HG03469 (cell line): ENCODE results near the gene DDIT3.
"Not testable (repeated sequence)": the region's sequence is repeated elsewhere in the genome, so short reads cannot be mapped to it uniquely, and the experiment has no call there.

Experiments used
- ATAC-seq: cut with Tn5 transposase; IDR thresholded peaks from one replicate; pipeline ENCODE4 v1.9.1; 2021; ENCODE audit warnings: mild to moderate bottlenecking, moderate library complexity, moderate number of reproducible peaks; ENCODE audit not compliant: unreplicated experiment

DDIT3 gene

DNA sequence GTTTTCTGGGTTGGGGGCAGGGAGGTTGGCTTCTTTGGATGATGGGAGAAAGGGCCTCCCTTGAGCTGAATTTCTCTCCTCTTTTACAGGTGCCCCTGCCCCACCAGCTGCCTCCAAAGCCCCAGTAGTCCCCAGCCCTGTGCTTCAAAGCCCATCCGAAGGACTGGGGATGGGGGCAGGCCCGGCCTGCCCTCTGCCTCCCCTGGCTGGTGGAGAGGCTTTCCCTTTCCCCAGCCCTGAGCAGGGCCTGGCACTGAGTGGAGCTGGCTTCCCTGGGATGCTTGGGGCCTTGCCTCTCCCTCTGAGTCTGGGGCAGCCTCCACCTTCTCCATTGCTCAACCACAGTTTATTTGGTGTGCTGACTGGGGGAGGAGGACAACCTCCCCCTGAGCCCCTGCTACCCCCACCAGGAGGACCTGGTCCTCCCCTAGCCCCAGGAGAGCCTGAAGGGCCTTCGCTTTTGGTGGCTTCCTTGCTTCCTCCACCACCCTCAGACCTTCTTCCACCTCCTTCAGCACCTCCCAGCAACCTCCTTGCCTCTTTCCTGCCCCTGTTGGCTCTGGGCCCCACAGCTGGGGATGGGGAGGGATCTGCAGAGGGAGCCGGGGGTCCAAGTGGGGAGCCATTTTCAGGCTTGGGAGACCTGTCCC, 6.3 kb upstream of the DDIT3 start:
- ATAC-seq, result no peak

DNA sequence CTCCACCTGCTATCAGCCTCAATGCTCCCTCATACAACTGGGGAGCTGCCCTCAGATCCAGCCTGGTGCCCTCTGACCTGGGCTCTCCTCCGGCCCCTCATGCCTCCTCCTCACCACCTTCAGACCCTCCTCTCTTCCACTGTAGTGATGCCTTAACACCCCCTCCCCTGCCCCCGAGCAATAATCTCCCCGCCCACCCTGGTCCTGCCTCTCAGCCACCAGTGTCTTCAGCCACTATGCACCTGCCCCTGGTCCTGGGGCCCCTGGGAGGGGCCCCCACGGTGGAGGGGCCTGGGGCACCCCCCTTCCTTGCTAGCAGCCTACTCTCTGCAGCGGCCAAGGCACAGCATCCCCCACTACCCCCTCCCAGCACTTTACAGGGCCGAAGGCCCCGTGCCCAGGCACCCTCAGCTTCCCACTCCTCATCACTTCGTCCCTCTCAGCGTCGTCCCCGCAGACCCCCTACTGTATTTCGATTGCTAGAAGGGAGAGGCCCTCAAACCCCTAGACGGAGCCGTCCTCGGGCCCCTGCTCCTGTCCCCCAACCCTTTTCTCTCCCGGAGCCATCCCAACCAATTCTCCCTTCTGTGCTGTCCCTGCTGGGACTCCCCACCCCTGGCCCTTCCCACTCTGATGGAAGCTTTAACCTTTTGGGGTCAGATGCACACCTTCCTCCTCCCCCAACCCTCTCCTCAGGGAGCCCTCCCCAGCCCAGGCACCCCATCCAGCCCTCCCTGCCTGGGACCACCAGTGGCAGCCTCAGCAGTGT, 5.5 kb upstream of the DDIT3 start:
- no peak for ATAC-seq

DNA sequence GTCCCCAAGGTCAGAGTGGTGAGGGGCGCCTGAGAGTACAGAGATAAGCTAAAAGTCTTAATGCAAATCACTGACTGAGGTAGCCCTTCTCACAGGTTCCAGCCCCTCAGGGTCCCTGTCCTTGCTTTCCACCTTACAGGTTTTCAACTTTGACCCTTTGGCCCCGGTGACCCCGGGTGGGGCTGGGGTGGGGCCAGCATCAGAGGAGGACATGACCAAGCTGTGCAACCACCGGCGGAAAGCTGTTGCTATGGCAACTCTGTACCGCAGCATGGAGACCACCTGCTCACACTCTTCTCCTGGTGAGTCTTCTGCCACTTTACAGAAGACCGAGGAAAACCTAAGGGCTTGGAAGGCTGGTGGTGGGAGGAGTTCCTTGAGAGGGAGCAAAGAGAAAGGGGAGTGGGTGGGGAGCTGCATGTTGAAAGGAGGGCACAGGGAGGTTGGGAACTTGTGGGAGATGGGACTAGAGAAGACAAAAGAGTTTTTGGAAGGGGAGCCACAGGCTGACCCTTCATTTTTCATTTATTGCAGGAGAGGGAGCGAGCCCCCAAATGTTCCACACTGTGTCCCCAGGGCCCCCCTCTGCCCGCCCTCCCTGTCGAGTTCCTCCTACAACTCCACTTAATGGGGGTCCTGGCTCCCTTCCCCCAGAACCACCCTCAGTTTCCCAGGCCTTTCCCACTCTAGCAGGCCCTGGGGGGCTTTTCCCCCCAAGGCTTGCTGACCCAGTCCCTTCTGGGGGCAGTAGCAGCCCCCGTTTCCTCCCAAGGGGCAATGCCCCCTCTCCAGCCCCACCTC, 4.7 kb upstream of the DDIT3 start:
- ATAC-seq, result no peak

DNA sequence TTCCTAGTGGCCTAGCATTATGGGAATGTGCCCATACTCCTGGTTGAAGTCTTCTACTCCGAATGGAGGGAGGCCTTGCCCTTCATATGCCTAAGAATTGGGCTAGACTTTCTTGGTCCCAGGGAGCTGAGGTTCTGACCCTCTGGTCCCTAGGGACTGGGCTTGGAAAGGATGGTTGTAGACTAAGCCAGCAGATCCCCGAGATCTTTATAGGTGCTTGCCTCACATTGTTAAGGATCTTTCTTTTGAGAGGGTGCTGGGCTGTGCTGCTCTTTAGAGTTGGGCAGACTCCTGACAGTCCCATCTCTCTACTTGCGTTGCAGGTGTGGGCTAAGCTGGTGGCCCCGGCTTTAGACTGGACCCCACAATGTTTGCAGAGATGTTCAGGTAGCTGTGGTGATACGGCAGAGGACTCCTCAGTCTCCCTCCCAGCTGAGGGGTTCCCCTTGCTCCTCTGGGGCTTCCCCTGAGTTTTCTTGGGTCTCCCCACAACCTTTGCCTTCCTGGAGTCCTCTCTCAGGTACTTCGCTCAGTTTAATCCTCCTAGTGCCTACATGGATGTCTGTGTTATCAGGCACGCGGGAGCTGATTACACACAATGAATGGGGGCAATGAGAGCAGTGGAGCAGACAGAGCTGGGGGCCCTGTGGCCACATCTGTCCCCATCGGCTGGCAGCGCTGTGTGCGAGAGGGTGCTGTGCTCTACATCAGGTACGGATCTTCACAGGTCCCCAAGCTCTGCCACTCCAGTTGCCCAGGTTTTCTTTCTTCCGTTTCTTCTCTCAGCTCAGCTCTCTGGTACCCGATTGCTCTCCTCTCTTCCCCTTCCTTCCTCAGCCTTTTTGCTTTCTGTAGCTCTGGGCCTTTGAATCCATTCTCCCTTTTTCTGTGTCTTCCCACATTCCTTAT, 3.6 kb upstream of the DDIT3 start:
- no peak for ATAC-seq

DNA sequence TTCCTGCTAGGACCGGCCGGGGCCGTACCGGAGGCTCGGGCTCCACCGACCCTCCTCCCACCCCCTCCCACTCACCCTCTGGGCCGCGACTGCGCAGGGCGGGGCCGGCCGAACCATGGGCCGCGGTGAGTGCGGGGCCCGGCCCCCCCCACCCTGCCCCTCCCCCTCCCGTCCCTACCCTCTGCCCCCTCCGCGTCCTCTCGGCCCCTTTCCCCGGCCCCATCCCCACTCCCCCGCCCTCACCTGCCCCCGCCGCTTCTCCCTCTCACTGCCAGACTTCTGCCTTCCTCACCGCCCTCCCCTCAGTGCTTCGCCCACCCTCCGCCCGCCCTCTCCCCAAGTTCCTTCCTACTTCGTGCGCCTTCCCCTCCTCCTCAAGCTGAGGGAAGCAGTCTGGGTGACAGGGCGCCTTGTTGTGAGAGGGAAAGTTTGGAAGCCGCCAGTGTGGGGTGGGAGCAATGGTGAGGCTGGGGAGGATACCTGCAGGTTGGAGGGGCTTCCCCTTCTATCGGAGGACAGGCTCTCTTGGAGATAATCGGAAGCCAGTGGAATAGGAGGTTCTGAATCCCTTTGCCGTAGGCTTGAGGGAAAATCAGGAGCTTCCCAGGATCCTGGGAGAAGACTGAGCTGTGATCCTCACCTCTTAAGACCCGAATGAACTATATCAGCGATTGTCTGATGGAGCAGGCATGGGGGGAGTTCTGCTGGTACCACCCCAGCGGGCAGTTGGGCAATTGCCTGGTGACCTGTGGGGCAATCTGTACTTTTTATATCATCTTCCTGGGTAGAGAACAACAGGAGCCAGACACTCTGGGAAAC, 2.8 kb upstream of the DDIT3 start:
- ATAC-seq, result no peak

DNA sequence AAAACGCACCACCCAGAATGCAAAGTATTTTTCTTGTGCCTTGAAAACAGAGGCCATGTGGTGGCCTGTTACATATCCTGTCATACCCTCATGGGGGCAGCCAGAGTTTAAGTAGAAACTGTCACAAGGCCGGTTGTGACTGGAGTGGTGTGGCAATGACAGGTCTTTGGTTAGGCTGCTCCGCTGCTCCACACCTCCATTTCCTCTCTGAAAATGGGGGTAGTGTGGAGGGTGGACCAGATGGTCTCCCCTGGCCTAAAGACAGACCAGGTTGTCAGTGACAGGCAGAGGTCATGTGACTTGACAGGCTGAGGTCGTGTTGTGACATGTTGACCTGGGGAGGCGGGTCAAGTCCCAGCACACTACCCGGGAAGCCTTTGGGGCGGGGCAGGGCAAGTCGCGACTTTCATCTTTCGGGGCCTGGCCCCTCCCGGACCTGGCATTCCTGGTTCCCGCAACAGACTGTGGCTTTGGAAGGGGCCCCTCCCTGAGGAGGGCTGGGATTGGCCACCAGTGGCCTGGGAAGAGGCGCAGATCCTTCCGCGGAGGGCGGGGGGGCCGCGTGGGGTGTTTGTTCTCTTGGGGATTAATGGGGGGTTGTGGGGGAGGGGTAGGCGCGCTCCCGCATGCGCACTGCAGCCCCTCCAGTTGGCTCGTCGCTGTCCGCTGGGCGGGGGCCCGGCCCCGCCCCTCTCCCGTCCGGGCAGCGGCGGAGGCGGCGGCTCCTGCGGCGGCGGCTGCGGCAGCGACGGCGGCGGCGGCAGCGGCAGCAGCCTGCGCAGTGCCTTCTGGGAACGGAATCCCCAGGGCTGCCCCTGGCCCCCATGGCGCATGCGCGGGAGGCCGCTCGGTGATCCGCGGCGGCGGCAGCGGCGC, 1.9 kb upstream of the DDIT3 start, which contains the start of gene MBD6:
MBD6 (plus strand) TSS at position 814 of the 876 bp plus-strand sequence. CDS start 1,480 bp downstream, outside the sequence.
- peak; percentile 28 for ATAC-seq

DNA sequence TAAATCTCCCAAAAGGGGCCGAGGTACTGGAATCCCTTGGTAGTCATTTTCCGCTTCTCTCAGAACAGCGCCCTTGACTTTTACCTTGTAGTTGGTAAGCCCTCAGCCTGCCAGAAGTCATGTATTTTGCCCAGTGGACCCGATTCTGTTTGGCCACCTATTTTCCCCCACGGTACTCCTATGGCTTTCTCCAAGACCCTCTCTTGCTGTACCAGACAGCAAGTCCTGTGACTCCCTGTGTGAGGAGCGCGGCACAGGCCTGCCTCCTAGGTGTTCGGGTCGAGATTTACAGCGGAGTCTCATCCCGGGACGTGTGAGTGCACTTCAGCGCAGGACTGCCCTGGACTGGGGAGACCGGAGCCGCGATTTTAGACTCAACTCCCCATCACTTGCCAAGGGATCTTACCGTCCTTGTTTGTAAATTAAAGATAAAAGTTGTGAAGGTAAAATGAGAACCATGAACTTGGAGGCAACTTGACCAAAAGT, 1.3 kb upstream of the DDIT3 start:
- ATAC-seq, result no peak

DNA sequence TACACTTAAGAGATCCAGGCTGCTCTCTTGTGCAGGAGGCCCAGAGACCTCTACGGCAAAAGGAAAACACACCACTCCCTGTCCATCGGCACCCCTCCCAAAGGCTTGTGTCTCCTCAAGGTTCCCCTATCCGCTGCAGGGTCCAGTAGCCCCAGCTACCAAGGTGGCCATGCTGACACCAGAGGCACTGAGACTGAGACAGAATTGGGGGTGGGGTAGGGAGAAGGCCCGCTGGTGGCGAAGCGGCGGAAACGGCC, 590 bp downstream of the DDIT3 start:
- no peak for ATAC-seq

DNA sequence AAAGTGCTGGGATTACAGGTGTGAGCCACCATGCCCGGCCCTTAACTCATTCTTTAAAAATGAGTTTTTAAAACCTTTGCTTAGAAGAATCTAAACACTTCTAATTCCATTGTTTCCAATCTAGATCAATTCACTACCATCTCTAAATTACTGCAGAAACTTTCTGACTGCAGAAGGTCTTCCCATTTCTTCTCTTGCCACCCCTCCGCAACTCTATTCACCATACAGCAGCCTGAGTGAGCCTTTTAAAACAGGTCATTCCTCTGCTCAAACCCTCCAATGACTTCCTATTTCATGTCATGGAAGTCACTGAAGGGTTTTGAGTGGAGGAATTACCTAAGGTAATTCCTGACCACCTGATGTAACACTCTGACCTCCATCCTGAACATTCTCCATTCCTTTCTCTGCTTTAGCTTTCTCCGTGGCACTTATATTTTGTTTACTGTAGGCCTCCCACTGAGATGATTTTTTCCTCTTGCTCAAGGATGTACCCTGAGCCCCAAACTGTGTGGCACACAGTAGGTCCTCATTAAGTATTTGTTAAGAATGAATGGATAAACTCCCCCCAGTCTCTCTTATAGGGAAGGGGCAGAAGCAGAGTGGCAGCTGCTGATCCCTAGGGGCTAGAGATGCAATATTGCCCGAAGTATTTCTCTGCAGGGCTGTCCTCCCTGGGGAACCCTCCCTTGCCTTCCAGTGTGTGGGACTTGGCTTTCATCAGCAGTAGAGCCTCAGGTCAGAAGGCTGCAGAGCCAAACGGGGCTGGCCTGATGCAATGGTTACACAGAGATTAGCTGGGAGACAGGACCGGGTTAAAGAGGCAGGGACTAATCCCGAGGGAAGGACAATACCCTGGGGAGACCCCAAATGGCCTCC, 1.2 kb downstream of the DDIT3 start:
- ATAC-seq, result no peak

DNA sequence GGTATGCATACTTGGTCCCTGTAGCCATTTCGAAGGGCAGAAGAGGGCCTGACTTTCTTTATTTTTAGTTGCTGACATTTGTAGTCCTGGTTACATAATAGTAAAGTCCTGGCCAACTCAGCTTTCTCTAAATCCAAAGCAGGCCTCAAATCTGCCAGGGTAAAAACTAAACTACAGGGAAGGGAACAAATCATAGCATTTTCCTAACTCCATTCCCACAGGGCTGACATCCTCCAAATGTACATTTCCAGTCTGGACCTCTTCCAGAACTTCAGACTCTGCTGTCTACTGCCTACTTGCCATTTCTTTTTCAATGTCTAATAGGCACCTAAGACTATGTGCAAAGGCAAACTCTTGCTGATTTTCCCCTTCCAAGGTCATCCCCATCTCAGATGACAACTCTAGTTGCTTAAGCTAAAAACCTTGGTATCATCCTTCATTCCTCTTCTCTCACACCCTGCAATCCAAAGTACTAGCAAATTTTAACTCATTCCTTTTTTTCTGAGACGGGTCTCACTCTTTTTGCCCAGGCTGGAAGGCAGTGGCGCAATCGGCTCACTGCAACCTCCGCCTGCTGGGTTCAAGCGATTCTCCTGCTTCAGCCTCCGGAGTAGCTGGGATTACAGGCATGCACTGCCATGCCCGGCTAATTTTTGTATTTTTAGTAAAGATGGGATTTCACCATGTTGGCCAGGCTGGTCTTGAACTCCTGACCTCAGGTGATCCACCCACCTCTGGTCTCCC, 2.0 kb downstream of the DDIT3 start:
- ATAC-seq, result no peak

DNA sequence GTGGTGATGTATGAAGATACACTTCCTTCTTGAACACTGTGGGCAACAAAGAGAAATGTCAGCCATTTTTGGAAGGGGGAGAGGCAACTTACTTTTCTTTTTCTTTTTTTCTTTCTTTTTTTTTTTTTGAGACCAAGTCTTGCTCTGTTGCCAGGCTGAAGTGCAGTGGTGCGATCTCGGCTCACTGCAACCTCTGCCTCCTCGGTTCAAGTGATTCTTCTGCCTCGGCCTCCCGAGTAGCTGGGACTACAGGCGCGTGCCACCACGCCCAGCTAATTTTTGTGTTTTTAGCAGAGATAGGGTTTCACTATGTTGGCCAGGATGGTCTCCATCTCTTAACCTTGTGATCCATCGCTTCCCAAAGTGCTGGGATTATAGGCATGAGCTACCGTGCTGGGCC, 2.6 kb downstream of the DDIT3 start:
- ATAC-seq, result not testable (repeated sequence)

DNA sequence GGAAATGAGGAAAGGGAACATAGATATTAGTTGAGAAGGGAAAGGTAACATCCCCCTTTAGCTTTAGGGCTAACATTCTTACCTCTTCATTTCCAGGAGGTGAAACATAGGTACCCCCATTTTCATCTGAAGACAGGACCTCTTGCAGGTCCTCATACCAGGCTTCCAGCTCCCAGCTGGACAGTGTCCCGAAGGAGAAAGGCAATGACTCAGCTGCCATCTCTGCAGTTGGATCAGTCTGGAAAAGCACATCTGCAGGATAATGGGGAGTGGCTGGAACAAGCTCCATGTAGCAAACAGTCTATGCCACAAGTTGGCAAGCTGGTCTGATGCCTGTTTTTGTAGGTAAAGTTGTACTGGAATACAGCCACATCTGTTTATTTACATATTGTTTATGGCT, 3.1 kb downstream of the DDIT3 start:
- no peak for ATAC-seq

DNA sequence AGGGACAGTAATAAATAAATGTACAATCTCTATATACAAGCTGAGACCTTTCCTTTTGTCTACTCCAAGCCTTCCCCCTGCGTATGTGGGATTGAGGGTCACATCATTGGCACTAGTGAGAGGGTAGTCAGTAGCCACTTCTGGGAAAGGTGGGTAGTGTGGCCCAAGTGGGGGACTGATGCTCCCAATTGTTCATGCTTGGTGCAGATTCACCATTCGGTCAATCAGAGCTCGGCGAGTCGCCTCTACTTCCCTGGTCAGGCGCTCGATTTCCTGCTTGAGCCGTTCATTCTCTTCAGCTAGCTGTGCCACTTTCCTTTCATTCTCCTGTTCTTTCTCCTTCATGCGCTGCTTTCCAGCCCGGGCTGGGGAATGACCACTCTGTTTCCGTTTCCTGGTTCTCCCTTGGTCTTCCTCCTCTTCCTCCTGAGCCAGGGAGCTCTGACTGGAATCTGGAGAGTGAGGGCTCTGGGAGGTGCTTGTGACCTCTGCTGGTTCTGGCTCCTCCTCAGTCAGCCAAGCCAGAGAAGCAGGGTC, 3.6 kb downstream of the DDIT3 start:
- ATAC-seq, result no peak

DNA sequence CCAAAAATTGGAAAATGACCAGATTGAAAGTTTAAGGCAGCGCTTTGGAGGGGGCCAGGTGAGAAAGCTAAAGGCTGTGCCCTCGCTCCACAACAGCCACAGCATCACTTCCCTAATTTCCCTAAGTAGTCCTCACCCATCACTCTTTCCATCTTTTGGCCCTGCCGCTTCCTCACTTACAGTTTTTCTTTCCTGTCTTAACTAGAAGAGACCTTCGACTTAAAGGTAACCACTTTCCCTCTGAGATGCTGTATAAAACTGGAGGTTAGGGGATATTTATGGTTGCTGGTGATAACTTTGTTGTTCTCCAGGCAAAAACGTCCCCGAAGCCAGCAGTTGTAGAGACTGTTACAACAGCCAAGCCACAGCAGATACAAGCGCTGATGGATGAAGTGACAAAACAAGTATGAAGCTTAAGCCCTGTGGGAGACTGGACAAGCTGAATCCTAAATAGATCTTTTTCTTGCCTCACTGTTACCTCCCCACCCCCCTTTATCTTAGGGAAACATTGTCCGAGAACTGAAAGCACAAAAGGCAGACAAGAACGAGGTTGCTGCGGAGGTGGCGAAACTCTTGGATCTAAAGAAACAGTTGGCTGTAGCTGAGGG, 4.3 kb downstream of the DDIT3 start:
- no peak for ATAC-seq

DNA sequence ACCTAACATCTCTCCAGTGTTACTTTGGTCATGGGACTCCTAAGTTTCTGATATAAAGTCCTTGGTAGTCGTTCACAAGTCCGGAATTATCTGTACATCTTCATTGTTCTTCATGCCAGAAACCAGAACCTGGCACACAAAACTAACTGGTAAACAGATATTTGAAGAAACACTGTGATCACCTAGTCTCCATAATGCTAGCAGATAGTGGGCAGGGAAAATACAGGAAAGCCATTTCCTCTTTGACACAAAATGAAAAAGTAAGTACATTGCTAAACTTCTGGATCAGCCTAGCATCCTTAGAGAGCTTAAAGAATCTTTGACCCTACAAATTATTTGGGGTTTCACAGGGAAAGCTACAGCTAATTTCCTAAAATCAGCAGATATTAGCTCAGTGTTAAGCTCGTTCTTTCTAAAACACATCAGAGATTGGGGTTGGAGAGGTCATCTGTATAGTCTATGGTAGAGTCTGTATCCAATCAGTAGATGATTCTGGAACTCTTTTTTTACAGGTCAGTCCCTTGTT, 4.8 kb downstream of the DDIT3 start:
- ATAC-seq, result no peak

DNA sequence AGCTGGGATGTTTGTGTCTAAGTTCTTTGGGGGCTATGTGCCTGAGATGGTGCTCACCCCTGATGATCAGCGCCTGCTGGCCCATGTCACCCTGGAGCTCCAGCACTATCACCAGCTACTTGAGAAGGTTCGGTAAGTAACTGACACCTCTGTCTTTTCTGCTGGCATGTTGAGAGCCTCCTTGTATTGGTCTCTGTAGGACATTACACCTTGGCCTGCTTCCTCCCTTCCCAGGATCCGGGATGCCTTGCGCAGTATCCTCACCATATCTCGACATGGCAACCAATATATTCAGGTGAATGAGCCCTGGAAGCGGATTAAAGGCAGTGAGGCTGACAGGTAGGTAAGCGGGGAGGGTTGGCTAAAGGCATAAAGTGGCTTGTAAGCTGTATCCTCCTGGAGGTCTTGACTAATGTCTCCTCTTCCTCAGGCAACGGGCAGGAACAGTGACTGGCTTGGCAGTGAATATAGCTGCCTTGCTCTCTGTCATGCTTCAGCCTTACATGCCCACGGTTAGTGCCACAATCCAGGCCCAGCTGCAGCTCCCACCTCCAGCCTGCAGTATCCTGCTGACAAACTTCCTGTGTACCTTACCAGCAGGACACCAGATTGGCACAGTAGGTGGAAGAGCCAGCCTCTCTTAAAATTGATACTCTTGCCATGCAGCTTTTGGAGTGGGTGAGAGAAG, 5.5 kb downstream of the DDIT3 start:
- no peak for ATAC-seq
